NCI-H1694 treated with DMSO at 0.1 percent for 48 hours (cell line): ENCODE measurements around the gene TALDO1.
A peak's percentile ranks its signal among the peaks of the same experiment; 100 is the strongest.

Source experiments
- DNase-seq: peaks from one replicate; lab custom pipeline; 2025; lab: John Stamatoyannopoulos, UW

Gene TALDO1

GRCh38 chr11:747158-748006 is at the start of gene TALDO1:
TSS of gene TALDO1 (plus strand) at chr11:747464. CDS start at chr11:747482, 18 bp downstream.
- DNase-seq: peak; percentile 53

DNA sequence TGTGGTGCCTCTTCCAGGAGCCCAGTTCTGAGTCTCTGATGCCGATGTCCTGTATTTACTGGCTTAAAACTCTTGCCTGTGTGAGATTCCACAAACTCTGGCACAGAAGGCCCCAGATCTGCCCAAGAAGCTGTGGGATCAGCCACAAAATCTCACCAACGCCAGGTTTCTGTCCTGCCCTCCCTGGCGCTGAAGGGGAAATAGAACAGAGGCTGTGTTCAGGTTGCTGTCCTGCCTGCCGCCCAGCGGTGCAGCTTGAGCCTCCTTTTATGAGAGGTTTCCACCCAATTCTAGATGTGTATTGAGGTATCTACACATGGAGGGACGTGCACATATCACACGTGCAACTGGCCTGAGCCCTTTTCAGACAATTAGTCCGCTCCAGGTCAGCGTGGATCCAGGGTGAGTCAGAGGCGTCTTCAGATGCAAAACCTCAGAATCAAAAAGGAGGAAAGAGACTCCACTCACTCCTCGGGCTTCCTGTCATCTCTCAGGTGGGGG is 49.4 kb upstream of the TALDO1 start:
- DNase-seq: no peak

- no peak for DNase-seq
Observed at GRCh38 chr11:698493-699115, 48.7 kb upstream of the TALDO1 start.

DNA sequence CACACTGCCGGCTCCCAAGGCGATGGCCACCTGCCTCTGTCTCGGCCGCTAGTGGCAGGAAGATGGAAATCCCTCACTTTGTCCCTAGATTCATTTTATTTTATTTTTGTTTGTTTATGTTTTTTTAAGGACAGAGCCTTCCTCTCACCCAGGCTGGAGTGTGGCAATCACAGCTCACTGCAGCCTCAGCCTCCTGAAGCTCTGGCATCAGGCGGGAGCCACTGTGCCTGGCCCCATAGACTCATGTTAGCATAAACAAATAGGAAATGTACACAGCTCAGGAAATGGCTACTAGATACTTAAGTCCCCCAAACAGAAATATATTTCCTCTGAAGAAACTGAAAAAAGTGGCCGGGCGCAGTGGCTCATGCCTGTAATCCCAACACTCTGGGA is 48.2 kb upstream of the TALDO1 start:
- DNase-seq: no peak

DNA sequence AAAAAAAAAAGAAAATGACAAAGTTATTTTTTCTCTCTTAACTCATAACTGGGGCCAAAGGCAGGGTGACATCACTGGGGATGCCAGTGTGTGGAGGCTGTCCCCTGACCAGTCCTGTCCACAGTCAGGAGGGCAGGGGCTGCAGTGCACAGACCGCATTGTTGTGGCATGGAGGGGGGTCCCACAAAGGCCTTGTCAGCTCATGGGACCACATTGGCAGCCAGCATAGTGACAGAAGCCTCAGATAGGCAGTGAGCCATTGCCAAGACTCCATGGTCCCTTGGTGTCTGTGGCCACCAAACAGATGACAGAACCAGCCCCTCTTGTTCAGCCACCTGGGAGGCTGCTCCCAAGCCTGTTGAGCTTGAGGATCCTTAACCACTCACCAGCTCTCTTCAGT is 47.5 kb upstream of the TALDO1 start:
- no peak for DNase-seq

DNA sequence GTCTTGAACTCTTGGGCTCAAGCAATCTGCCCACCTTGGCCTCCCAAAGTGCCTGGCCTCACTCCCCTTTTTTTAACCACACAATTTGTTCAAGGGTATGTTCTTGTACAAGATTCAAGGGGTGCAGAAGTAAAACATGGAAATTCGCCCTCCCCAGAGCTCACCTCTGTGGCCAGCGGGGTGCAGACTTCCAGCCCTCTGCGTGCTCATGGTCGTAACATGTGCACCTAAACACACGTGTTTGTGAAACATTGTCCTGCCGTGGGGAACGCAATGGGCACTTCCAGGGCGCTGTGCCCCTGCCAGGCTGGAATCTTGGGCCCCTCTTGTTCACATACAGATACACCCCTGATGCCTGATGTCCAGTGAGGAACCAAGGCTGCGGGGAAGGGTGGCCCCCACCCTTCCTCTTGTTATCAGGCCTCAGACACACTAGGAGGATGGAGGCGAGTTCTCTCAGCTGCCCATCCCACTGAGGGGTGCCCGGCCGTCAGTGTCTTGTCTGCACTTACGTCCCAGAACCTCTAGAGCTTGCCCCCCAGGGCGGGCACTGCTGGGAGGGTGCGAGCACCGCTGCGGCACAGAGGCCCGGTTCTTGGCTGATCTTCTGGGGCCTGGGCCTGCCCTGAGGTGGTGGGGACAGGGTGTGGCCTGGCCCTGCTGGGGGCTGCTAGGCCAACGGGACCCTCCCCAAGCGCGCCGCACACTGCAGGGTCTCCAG is 45.4 kb upstream of the TALDO1 start:
- DNase-seq: no peak

GRCh38 chr11:702462-703461 is 44.5 kb upstream of the TALDO1 start:
- DNase-seq: no peak

GRCh38 chr11:703506-703905 is 43.8 kb upstream of the TALDO1 start:
- no peak for DNase-seq

- no peak for DNase-seq
Observed at GRCh38 chr11:704228-704674, 43.0 kb upstream of the TALDO1 start.

DNA sequence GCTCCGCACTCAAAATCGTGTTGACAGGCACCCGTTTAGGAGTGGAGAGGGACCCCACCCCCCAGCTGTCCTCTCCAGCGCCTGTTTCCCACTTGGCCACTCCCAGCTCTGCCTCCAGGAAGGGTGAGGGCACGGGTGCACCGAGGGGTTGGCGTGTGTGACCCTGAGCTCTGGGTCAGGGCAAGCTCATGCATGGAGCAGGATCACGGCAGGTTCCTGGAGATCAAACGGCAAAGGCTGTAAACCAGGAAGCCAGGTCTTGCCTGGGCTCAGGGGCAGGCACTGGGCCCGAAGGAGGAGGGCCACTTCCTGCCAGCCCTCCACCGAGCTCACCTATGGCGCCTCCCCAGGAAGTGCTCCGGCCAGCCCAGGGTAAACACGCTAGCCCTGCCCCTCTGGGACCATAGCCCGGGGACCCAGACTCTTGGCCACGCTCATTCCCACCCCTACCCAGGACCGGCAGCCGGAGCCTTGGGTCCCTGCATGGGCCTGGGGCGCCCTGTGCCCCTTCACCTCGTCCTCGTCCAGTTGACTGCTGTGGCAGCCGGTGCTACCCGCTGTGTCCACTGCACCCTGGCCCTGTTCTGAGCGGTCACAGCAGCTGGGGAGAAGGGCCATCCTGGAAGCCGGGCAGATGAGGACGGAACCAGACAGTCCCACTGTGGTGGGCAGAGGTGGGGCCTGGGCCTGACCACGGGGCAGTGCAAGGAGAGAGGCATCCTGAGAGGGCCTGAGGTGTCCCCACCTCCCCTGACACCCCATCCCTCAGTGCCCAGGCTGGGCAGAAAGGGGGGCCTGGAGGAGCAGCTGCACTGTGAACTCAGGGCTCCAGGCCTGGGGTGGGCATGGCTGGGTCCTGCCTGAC is 42.3 kb upstream of the TALDO1 start:
- no peak for DNase-seq

DNA sequence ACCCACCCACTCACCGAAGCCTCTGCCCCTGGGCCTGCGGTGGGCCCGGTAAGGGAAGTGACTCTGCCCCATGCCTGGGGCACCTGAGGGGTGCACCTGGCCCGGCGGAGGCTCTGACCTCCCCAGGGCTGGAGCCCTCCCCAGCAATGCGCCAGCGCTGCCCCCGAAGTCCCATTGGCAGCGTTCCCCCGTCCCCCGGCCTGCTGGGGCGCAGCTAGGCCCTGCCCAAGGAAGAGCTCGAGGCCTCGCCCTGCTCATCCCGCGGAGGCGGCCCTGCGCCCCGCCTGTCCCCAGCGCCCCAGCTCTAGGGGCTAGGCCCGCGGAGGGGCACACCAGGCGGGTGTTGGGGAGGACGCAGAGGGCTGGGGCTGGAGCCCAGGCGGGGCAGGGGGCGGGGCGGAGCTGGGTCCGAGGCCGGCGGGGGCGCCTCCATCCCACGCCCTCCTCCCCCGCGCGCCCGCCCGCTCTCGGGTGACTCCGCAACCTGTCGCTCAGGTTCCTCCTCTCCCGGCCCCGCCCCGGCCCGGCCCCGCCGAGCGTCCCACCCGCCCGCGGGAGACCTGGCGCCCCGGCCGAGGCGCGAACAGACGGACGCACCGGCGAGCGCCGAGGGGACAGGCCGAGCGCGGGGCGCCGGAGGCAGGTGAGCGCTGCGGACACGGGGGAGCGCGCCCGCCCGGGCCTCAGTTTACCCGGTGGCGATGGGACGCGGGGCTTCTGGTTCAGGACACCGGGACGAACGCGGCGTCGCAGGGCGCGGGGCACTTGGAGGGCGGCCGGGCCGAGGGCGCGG is 41.4 kb upstream of the TALDO1 start, which contains the start of gene EPS8L2:
TSS of gene EPS8L2 (plus strand) at position 586 of the 793 bp plus-strand sequence. CDS start 3,177 bp downstream, outside the sequence.
- DNase-seq: no peak

DNA sequence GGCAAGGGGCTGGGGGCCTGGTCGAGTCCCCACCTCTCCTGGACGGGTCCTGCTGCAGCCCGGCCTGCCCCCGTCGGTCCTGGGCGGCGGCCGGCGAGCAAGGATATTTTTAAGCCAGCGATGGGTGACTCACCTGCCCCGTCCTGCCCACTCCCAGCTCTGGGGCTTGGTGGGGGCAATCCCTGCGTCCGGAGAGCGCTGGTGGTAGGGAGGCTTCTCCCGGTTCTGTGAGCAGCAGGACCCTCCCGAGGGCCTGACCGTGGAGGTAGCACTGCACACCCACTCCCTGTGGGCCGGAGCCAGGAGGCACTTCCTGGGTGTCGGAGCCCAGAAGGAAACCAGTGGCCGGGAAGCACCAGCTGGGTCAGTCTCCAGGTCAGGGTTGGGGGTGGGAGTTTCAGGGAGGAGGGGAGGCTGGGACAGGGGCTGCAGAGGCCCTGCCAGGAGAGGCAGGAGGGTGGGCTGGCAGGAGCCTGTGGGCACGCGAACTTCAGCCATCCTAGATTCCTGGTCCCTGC is 40.8 kb upstream of the TALDO1 start:
- DNase-seq: no peak

DNA sequence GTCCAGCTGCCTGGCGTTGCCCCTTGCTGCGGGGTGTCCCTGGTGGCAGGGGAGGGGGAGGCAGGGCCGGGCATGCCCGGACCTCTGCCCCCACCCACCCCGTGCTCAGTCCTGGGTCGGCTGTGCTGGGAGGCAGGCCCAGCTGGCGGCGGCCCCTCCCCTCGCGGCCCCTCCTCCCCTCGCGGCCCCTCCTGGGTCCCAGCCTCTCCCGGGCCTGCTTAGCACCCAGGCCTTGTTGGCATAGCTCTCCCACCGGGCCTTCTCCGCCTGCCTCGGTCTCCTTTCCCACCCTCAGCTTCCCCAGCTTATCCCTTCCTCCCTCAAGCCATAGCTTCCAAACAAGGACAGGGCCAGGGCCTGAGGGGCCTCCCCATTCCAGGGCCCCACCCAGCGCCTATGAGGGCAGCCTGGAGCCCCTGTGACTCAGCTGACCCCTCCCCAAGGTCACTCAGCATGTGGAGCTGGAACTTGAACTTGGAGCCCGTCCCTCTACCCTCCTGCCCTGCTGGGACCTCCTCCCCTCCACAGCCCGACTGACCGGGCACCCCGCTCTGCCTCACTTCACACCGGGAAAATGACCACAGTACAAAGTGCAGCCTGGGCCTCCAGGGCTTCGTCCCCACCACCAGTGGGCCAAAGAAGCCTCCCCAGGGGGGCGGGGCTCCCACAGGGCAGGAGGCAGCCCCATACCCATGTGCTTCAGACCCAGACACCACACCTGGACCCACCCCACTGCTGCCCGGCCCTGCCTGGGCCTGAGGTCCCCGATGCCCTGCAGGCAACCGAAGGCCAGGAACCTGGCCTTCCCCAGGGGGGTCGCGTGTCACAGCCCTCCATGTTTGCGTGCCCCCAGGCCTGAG is 40.1 kb upstream of the TALDO1 start:
- no peak for DNase-seq

DNA sequence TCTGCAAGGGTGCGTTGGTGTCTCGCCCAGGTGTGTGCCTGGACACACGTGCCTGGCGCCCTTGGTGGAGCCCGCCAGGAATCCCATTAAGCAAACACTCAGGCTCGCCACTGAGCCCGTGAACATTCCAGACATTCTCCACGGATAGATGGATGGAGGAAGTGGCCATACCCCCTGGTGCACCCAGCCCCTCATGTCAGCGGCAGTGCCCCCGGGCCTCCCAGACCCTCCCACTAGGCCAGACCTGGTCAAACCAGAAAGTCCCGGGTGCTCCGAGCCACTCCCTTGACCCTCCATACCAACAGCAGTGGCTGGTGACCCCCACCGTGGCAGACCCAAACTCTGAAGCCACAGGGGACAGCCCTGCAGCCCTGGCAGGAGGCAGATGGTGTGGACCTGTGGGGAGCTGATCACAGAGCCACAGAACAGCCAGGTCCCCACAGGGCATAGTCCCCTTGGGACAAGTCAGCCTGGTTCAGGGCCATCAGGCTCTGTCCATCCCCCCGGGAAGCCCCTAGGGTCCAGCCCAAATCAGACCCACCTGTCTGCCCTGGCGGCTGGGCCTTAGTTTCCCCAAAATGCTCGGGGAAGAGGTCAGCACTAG is 39.3 kb upstream of the TALDO1 start:
- no peak for DNase-seq

DNA sequence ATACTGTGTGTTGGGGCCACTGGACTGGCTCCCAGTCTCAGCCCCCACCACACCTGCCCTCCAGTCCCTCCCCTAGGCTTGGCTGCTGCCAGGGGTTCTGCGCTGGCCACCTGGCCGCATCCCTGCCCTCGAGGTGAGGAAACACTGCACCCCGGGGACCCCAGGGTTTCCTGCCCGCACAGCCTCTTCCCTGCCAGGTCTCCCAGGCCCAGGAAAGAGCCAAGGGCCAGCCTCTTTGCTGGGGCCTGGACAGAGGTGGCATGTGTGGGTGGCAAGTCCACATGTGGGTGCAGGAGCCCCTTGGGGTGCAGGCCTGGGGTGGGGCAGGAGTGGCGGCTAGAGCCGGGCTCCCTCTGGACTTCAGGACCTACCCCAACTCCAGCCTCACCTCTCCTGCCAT is 38.8 kb upstream of the TALDO1 start:
- DNase-seq: no peak

- no peak for DNase-seq
Observed at GRCh38 chr11:709109-709997, 37.9 kb upstream of the TALDO1 start.

GRCh38 chr11:714436-714835 is 32.8 kb upstream of the TALDO1 start:
- no peak for DNase-seq
